Right atrium auricular region (tissue), 2 donors: ENCODE data around the gene TMUB1. TPM values are rescaled to one million over a fixed set of nuclear protein-coding genes. Genes with fewer than 3 reads are reported as not detected.
A peak's percentile ranks its signal among the peaks of the same experiment; 100 is the strongest.

Experiments
- DNase-seq: peaks from one replicate; pipeline ENCODE4 v3.0.0-alpha.2; 2019; ENCODE audit warnings: low spot score
- H3K27ac ChIP-seq, 2 donors: fragments of 200-600 bp; sonication (generic); 1 replicate in 1 of 2; 2 replicates in 1 of 2; pipeline ENCODE4 v1.5.1; 2016 to 2019
- H3K27me3 ChIP-seq, 2 donors: fragments of 200-600 bp; sonication (generic); one replicate each; pipeline versions ENCODE4 v1.5.1 to v1.6.0; 2017 to 2019
- H3K36me3 ChIP-seq: fragments of 200-600 bp; sonication (generic); one replicate; pipeline ENCODE4 v1.5.1; 2016
- H3K4me1 ChIP-seq, 2 donors: fragments of 200-600 bp; sonication (generic); one replicate each; pipeline versions ENCODE4 v1.5.1 to v1.6.0; 2017 to 2019
- H3K4me3 ChIP-seq, 2 donors: fragments of 200-600 bp; sonication (generic); 1 replicate in 1 of 2; 2 replicates in 1 of 2; pipeline ENCODE4 v1.5.1; 2017 to 2019; ENCODE audit warnings: mild to moderate bottlenecking in 1 of 2, moderate library complexity in 1 of 2
- H3K9me3 ChIP-seq, 2 donors: fragments of 200-600 bp; sonication (generic); one replicate each; pipeline ENCODE4 v1.5.1; 2019
- total RNA-seq, 2 donors: library from RNA; depleted of rRNA; stranded (reverse); fragments of >200 nt; gene quantifications; one replicate each; pipeline ENCODE4 v1.1.0, GENCODE V29; 2016
- TF ChIP-seq, protein P1 (sequence below), 2 donors: fragments of 200-600 bp; sonication (generic); IDR thresholded peaks; one replicate each; pipeline ENCODE4 v1.5.1; 2019; ENCODE audit warnings: antibody characterized with exemption in 2 of 2

TMUB1 gene
- total RNA-seq, 2 donors from 2014 or later = 28.0 to 53.6 TPM

DNA sequence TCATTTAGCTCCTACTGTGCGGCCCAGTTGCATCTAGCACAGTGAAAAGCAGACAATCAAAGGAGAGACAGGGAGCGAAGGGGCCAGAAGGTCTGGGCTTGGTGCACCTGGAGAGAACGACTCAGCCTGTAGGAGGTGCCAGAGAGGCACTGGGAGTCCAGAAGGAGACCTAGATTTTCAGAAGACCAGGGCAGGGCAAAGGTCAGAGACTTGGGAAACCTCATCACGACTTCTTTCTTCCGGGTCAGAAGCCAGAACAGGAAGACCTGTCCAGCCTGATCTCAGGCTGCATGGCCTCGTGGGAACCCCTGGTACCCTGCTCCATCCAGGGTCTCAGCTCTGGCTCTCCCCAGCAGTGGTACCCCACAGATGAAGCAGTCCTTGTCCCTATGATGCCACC, 8.1 kb upstream of the TMUB1 start:
- no peak for DNase-seq
- H3K27ac ChIP-seq = no peak overlapping the region
- H3K4me1 ChIP-seq = peaks cover 4 to 43% of the 10 kb centered on the region in 2 donors
- H3K36me3 ChIP-seq = no peaks in the 10 kb centered on the region
- no peaks in the 10 kb centered on the region for H3K9me3 ChIP-seq
- TF ChIP-seq, protein P1, sequence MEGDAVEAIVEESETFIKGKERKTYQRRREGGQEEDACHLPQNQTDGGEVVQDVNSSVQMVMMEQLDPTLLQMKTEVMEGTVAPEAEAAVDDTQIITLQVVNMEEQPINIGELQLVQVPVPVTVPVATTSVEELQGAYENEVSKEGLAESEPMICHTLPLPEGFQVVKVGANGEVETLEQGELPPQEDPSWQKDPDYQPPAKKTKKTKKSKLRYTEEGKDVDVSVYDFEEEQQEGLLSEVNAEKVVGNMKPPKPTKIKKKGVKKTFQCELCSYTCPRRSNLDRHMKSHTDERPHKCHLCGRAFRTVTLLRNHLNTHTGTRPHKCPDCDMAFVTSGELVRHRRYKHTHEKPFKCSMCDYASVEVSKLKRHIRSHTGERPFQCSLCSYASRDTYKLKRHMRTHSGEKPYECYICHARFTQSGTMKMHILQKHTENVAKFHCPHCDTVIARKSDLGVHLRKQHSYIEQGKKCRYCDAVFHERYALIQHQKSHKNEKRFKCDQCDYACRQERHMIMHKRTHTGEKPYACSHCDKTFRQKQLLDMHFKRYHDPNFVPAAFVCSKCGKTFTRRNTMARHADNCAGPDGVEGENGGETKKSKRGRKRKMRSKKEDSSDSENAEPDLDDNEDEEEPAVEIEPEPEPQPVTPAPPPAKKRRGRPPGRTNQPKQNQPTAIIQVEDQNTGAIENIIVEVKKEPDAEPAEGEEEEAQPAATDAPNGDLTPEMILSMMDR (IDR thresholded peaks at IDR 0.05) = peak in 1 of 2 donors; percentile 47
- H3K4me3 ChIP-seq = no peak overlapping the region
- no peaks in the 10 kb centered on the region for H3K27me3 ChIP-seq

DNA sequence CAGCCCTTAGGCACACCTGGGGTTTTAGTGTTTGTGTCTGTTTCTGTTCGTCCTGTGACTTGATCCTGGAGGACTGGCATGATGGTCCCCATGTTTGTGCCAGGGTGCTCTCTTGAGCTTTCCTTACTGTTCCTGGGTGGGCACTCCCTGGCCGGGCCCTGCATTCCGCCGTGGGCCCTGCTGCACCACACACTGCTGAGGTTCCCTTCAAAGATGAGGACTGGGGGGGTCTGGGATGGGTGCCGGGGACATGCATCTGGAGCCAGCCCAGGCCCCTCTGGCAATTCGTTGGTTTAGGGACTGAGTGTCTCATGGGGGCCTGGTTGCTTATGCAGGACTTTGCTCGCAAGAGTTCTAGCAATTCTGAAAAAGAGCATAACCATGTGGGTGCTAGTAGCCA, 7.7 kb upstream of the TMUB1 start:
- no peak for DNase-seq
- no peaks in the 10 kb centered on the region for H3K9me3 ChIP-seq
- no peaks in the 10 kb centered on the region for H3K36me3 ChIP-seq
- peaks cover 4 to 43% of the 10 kb centered on the region in 2 donors for H3K4me1 ChIP-seq
- TF ChIP-seq, protein P1 (IDR thresholded peaks at IDR 0.05) = no peak
- no peaks in the 10 kb centered on the region for H3K27me3 ChIP-seq
- no peak overlapping the region for H3K4me3 ChIP-seq
- no peak overlapping the region for H3K27ac ChIP-seq

DNA sequence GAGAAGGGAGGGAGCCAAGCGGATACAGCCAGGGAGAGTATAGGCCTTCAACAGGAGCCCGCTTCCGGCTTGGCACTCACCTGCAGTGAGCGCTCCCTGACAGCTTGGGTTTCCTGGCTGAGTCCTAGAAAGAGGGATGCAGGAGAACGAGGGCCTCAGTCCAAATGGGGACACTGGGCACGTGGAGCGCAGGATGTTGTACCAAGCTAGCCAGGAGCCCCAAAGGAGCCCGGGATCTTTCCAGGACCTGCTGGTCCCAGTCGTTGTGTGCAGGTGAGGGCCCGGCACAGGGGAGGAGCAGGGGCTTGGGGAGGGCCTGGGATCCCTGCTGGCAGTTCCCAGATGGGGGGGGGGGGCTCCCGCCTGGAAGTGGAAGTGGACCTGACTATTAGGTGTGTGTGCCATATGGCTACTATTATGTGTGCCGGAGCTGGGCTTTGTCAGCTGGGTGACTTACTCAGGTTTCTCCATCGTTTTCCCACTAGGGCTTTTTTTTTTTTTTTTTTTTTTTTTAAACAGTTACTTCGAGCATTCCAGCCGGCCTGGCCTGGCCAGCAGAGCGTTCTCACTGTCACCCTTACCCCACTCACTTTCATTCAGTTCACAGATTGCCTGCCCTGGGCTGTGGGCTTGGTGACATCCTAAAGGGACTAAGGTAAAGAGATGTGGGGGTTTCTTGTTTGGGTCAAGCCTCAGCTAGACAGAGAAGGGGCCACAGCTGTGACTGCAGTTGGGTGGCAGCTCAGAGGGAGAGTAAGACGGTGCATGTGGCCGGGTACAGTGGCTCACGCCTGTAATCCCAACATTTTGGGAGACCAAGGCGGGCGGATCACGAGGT, 6.8 kb upstream of the TMUB1 start:
- TF ChIP-seq, protein P1 (IDR thresholded peaks at IDR 0.05) = no peak
- Histone ChIP-seq H3K4me3 (peak overlapping the region in 1 of 2 donors; percentile 79), H3K4me1 (peaks cover 4 to 51% of the 10 kb centered on the region in 2 donors)

DNA sequence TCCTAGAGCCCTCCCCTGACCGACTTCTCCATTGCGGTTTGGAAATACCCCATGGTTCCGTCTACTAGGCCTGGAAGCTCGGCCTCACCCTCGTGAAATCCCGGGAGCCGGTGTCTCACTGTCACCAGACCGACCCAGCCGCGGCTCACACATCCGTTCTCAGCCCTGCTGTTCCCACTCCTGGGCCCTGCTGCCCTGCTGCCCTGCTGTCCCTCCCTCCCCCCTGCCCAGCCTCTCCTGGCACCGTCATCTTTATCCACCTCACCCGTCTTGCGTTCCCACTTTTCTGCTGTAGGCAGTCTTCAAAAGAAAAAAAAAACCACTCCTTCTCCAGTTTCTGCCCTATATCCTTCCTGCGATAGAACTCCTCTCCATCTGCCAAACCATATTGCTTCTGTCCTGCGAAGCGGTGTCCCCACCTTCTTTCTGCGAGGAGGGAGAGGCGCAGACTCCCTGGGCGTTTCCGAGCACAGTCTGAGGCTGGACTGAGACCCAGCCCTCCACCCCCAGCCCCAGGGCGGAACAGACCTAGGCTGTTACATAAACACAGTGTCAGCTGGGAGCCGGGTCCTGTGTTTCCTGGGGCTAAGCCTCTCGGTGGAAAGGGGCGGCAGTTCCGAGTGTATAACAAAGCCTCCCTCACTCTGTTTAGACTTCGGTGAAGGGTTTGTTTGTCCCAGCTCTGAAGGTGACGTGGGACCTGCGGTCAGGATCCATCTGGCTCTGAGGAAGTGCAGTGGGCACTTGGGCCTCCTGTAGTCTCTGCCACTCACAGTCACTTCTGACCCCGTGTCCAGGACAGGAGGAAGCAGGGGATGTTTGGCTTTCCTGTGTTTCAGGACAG, 5.8 kb upstream of the TMUB1 start:
- peak; percentile 88 for DNase-seq
- TF ChIP-seq, protein P1 (IDR thresholded peaks at IDR 0.05) = no peak
- Histone ChIP-seq H3K9me3 (no peaks in the 10 kb centered on the region), H3K4me1 (peaks cover 4 to 57% of the 10 kb centered on the region in 2 donors), H3K4me3 (peak overlapping the region; percentile 4 to 79), H3K36me3 (no peaks in the 10 kb centered on the region), H3K27ac (peak overlapping the region; percentile 89 to 90), H3K27me3 (no peaks in the 10 kb centered on the region)

More for the DNA sequence above, 6.8 kb upstream of the TMUB1 start:
- DNase-seq = no peak
- Histone ChIP-seq H3K27ac (peak overlapping the region; percentile 89 to 90), H3K27me3 (no peaks in the 10 kb centered on the region), H3K36me3 (no peaks in the 10 kb centered on the region), H3K9me3 (no peaks in the 10 kb centered on the region)

DNA sequence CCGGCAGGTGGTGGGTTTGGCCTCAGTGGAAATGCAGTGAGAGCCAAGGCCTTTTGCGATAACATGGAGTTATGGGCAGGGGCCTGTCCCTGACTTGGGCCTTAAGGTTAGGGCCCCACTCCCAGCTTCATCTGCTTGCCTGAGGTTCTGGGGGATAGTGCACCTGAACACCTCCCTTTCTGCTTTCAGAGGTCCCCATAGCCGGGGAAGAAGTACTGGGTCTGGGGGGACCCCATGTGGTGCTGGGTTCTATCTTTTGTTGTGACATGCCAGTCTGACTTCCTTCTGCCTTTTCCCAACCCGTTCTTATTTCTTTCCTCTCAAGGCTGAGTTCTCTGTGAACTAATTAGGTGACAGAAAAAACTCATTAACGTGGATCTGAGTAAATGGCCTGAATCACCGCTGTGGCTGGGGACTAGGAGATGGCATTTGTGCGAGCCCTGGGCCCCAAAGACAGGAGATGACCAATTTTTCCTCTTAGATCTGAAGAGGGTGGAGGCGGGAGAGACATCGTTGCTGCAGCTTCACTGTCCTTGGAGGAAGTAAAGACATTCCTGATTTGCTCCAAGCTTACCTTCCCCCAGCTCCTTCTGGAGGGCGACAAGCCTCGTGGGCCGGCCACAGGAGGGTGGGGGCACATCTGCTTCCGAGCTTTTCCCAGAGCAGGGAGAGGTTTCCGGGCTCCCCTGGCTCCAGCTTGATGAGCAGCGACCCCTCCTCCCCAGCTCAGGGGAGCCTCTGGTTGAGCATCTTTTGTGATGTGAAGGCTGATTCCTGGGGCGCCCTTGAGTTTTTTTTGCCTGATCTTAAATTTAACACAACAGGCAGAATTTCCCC, 4.9 kb upstream of the TMUB1 start:
- Histone ChIP-seq H3K27me3 (no peaks in the 10 kb centered on the region), H3K36me3 (no peaks in the 10 kb centered on the region), H3K4me1 (peaks cover 4 to 64% of the 10 kb centered on the region in 2 donors), H3K9me3 (no peaks in the 10 kb centered on the region), H3K27ac (peak overlapping the region; percentile 89 to 90), H3K4me3 (peak overlapping the region; percentile 58 to 79)
- TF ChIP-seq, protein P1 (IDR thresholded peaks at IDR 0.05) = no peak
- DNase-seq = no peak
